ENCODE measurements around the gene TCAIM.
A peak's percentile ranks its signal among the peaks of the same experiment; 100 is the strongest.
"Not testable (repeated sequence)": the region's sequence is repeated elsewhere in the genome, so short reads cannot be mapped to it uniquely, and the experiment has no call there.

Gene TCAIM

GRCh38 chr3:44416031-44417030 lies 77.8 kb downstream of the TCAIM start:
- DNase-seq (ENCODE audit: low spot score) = no peak

DNA sequence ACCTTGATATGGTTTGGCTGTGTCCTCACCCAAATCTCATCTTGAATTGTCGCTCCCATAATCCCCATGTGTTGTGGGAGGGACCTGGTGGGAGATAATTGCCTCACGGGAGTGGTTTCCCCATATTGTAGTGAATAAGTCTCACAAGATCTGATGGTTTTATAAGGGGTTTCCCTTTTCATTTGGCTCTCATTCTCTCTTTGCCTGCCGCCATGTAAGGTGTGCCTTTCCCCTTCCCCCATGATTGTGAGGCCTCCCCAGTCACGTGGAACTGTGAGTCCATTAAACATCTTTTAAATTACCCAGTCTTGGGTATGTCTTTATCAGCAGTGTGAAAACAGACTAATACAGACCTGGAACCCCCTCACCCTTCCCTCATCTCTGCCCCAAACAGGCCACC lies 79.6 kb downstream of the TCAIM start:
- DNase-seq (ENCODE audit: low spot score) = not testable (repeated sequence)

GRCh38 chr3:44418549-44418948 lies 80.0 kb downstream of the TCAIM start:
- DNase-seq (ENCODE audit: low spot score) = no peak

DNA sequence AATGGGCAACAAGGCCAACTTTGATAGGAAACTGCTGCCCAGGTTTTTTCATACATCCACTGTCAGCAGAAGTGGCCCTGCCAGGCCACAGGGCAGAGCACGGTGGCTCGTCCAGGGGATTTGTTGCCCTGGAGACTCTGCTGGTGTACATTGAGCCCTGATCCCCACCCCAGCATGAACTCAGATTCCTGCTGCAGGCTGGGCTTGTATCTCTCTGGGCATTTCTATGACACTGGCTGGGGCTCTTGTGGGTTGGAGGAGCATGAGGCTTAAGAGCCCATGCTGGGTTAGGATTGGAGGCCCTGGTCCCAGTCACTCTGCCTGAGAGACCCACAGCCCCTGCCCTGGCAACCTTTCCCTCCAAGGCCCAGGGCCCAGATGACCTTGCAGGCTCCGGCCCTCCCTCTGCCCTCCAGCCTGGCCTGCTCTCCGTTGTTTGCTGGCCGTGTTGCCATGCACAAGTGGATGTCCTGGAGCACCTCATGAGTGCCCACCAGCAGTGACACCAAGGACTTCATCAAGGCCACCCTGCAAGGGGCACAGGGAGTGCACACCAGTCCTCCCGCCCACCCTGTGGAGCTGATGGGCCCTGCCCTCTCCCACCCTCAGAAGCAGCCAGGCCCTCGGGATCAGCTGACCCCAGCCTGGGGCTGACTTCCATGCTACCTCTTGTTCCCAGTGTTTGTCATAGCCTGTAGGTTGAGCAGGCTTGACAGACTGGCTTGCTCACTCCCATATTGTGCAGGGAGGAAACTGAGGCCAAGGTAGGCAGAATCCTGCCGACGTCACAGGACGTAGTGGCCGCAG lies 80.8 kb downstream of the TCAIM start:
- no peak for DNase-seq (ENCODE audit: low spot score)

DNA sequence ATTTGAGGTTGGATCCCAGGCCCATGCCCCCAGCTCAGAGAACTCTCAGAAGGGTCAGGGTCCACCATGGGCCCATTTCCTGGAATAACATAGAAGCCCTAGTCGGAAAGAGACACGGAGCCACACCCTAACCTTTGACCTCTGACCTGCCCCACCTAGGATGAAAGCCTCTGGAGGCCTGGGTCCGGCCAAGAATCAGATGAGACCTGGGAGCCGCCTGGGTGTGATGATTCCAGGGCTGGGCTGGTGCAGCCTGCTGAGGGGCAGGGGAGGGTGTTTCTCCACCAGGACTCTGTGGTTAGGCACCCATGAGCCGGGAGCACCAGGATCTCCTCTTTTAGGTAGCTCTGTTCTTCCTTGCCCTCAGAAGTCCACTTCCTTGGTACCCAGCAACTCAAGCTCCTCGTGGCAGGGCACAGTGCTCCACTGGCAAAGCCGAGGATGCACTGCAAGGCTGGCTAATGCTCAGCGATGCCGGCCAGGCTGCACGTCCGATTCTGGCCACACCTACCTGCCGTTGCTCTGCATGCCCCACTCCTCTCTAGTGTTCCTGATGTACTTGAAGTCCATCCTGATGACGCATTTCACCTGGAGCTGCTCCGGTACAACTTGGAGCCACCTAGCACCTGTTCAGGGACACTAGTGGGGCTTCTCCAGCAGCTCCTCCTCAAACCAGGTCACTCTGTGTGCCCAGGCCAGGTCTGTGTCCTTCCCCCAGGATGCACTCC lies 81.5 kb downstream of the TCAIM start:
- DNase-seq (ENCODE audit: low spot score) = no peak

- no peak for DNase-seq (ENCODE audit: low spot score)
Measured at GRCh38 chr3:44420676-44421075, 82.1 kb downstream of the TCAIM start.

DNA sequence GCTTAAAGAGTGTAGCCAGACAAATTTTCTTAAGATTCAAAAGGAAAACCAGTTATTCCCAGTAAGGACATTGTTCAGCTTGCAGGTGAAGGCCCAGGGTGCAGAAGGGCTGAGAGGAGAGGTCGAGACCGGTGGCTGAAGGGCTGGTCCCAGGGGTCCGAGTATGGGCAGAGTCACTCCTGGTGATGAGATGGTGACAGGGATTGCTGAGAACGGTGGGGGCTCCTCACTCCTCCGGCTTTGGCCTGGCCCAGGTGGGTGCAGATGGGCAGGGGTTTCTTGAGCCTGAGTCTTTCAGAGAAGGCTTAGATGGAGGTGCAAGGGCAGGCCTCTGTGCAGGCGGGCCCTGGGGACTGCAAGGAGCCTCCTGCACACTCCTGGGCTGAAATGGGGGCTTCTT lies 82.7 kb downstream of the TCAIM start:
- no peak for DNase-seq (ENCODE audit: low spot score)

DNA sequence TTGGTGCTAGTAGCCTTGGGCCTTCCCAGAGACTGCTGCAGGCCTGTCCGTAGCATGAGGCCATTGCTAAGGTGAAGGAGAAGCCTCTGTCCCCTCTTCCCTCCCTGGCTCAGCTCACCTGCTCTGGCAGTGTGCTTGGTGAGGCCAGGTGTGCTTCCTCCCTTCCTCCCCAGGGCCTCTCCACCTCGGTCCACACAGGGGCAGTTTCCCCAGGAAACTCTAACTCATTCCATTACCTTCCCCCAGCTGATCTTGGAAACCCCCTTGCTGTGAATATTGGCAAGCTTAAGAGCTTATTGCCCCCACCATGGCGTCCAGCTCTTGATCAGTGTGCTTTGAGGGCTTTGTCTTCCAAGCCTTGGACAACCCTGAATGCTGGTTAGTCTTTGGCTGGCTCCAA lies 86.2 kb downstream of the TCAIM start:
- DNase-seq (ENCODE audit: low spot score) = no peak

- DNase-seq (ENCODE audit: low spot score) = no peak
Measured at GRCh38 chr3:44427683-44428082, 89.1 kb downstream of the TCAIM start.

DNA sequence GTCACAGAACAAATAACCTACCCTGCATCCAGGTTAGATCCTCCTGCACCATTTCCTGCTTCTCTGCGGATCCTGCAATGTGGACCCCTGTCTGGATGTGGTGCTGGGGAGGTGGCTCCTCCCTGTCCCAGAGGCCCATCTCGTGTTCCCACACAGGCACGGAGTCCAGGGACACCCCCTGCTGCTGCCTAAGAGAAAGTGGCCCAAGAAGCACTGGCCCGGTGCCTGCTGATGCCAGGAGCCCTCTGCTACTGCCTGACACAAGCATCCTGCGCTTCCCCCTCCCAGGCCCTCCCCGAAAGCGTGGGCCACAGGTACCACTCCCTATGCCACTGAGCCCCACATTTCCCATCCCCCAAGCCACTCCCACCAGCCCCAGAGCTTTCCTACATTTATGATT lies 90.3 kb downstream of the TCAIM start:
- DNase-seq (ENCODE audit: low spot score) = no peak

DNA sequence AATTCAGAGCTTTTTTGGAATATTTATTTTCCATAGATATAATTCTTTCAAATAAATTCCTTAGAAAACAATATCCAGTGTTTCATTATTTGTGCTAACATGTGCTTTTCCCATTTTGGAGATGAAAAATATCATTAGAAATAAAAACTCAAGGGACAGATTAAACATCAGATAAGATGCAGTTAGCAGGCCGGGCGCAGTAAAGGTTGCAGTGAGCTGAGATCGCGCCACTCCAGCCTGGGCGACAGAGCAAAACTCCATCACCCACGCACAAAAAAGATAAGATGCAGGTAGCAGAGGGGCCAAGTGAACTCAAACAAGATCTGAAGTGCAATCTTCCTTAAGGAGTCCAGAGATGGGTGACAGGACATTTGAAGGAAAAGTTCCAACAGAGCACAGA lies 90.9 kb downstream of the TCAIM start:
- DNase-seq (ENCODE audit: low spot score) = no peak

GRCh38 chr3:44430466-44430865 lies 91.9 kb downstream of the TCAIM start:
- DNase-seq (ENCODE audit: low spot score) = no peak

DNA sequence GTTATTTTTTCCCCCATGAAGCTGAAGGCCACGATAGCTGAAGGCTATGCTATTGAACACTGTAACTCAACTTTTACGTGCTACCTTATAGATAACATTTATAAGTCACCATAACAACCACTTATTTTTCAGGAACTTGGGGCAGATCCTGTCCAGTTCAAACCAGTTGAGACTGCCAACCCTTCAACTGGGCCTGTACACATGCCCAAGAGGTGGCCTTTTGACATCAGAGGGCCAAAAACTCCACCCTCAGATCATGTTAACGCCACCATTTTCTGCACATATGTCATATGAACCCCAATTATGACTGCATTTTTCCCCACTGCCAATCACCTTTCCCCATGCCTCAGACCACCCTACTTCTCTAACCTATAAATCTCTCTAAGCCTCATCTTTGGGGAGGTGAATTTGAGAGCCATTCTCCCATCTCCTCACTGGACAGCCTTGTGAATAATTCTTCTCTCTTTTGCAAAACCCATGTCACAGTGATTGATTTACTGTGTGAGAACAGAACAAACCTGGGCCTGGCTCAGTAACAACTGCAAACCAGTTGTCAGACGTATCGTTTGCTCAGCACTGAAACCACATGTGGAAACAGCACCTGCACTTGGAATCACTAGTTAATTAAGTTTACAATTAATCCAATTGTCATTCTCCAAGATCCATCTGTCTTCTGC lies 96.4 kb downstream of the TCAIM start:
- no peak for DNase-seq (ENCODE audit: low spot score)

- DNase-seq (ENCODE audit: low spot score) = no peak
Measured at GRCh38 chr3:44436181-44436580, 97.6 kb downstream of the TCAIM start.

GRCh38 chr3:44437800-44438199 lies 99.2 kb downstream of the TCAIM start:
- no peak for DNase-seq (ENCODE audit: low spot score)

- DNase-seq (ENCODE audit: low spot score) = peak; percentile 55
Measured at GRCh38 chr3:44439499-44440295, 101.1 kb downstream of the TCAIM start.

DNA sequence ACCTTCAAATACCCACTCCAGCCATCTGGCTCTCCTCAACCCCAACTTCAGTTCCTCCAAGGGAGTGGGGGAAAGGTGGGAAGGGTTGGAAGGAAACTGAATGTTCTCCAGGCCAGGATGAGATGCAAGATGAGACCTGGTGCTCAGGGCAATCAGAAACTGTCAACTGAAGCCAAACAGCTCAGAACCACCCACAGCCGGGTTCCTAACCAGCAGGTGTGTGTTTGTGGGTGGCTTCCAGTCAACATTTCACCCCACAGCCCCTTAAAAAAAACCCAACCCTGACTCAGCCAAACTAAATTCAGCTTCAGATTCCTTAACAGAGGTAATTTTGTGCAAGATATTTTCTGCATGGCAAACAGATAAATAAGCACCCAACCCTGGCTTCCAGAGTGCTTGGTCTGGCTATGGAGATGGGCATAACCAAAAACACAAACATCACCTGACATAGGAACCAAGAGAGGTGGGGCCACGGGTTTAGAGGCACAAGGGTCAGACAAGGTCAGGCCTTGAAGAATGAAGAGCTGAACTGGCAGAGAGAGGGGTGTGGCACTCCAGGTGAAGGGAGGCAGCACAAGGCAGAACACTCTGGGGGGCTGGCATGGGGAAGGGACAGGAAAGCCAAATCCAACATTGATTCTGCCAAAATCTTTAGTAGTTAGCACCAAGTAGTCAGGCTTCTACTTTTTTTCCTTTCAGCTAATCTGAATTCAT lies 104.2 kb downstream of the TCAIM start:
- DNase-seq (ENCODE audit: low spot score) = no peak

DNA sequence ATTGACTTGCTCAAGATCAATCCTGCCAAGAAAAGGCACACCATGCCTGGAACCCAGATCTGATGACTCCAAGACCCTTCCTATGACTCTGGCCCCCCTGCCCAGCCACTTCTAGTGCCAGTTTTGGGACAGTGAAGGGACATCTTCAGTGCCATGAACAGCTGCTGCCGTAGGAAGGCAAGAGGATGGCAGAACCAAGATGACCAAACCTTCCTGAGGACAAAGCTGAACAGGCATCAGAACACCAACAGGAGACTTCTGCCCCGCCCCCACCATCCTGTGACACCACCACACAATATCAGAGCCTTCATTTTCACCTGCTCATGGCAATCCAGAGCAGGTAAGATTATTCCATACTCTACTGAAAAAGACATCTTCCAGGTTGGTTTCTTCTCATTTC lies 105.9 kb downstream of the TCAIM start:
- DNase-seq (ENCODE audit: low spot score) = no peak

DNA sequence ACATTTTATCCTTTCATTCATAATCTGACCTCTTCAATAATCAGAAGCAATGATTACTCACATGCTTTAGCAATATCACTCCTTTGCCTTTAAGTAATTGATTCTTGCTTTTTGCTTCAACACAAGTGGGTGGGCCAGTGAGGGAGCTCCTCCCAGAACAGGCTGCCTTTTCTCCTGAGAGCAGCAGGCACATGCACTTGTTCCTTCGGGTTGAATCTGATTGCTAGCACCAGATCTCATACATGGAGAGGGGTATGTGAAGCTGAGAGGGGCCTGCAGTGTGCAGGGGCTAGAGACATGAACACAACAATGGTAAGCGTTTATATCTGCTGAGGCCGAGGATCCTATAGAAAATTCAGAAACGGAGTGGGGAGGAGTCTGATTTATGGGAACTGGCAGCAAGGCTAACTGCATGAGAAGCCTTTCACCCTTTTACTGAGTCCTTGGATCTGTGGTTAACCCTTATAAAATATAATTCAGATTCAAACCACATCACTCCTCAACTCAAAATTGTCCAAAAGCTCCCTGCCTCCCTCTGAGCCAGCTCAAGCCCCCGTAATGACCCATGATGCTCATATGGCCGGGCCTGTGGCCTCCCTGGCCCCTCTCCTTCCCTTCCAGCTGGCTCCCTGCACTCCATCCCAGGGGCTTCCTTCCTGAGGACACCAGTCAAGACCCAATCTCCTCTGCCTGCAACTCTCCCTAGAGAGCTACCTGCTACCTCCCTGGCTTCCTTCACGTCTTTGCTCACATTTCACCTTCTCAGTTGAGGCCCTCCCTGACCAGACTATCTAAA lies 106.5 kb downstream of the TCAIM start:
- DNase-seq (ENCODE audit: low spot score) = no peak

All from CD4-positive, alpha-beta T cell treated with Interleukin-15 for 4 hours (primary cell).